OCI-LY7 (cell line): ENCODE measurements around the gene CKAP4. TPM values are rescaled to one million over a fixed set of nuclear protein-coding genes. Genes with fewer than 3 reads are reported as not detected.

Source experiments
- BruUV-seq: library from RNA; stranded (reverse); fragments of 400-500 nt; replicated peaks from 2 replicates; lab custom pipeline; 2021; lab: Mats Ljungman, UMichigan
- CTCF ChIA-PET: fragments of 300-600 bp; sonication (Branson Sonifier 250); formaldehyde crosslinking; loops from one replicate; lab custom pipeline; 2022; ENCODE audit warnings: antibody characterized with exemption; ENCODE audit not compliant: unreplicated experiment; lab: Charles Lee
- POLR2A ChIA-PET: fragments of 300-600 bp; sonication (Branson Sonifier 250); formaldehyde crosslinking; loops from one replicate; lab custom pipeline; 2022; ENCODE audit warnings: antibody characterized with exemption; lab: Charles Lee
- DNase-seq: peaks from one replicate; pipeline ENCODE4 v3.0.0-alpha.2; 2015; ENCODE audit warnings: low spot score
- H2AFZ ChIP-seq: fragments of 200-600 bp; sonication (generic), shearing (Covaris generic); 2 replicates; pipeline ENCODE4 v1.6.1; 2014; ENCODE audit warnings: mild to moderate bottlenecking, antibody characterized with exemption, low read length, moderate library complexity
- H3K27ac ChIP-seq: fragments of 200-600 bp; sonication (generic); 2 replicates; pipeline ENCODE4 v1.5.1; 2014; ENCODE audit warnings: mixed run types, low read depth, mild to moderate bottlenecking, moderate library complexity, low read length, inconsistent platforms; ENCODE audit not compliant: poor library complexity, severe bottlenecking
- H3K36me3 ChIP-seq: fragments of 200-600 bp; sonication (generic); 2 replicates; pipeline ENCODE4 v1.6.1; 2014; ENCODE audit warnings: mild to moderate bottlenecking, antibody characterized with exemption, low read length, moderate library complexity, mixed read lengths; ENCODE audit not compliant: insufficient read depth
- H3K4me1 ChIP-seq: fragments of 200-600 bp; sonication (generic); 2 replicates; pipeline ENCODE4 v1.5.1; 2014; ENCODE audit warnings: mild to moderate bottlenecking, low read length; ENCODE audit not compliant: insufficient read depth, poor library complexity, severe bottlenecking
- H3K4me2 ChIP-seq: fragments of 200-600 bp; sonication (generic); 2 replicates; pipeline ENCODE4 v1.6.1; 2014; ENCODE audit warnings: mild to moderate bottlenecking, low read length
- H3K4me3 ChIP-seq: fragments of 200-600 bp; sonication (generic); 2 replicates; pipeline ENCODE4 v1.5.1; 2014; ENCODE audit warnings: mild to moderate bottlenecking, low read depth, low read length; ENCODE audit not compliant: poor library complexity, severe bottlenecking
- H3K79me2 ChIP-seq: fragments of 200-600 bp; sonication (generic); 2 replicates; pipeline ENCODE4 v1.6.1; 2016; ENCODE audit warnings: low read depth, mild to moderate bottlenecking, low read length, moderate library complexity, mixed read lengths; ENCODE audit not compliant: insufficient read depth
- H3K9me2 ChIP-seq: fragments of 200-600 bp; sonication (generic); 2 replicates; pipeline ENCODE4 v1.6.1; 2016; ENCODE audit warnings: mild to moderate bottlenecking, low read length, mixed read lengths; ENCODE audit not compliant: insufficient read depth
- H3K9me3 ChIP-seq: fragments of 200-600 bp; sonication (generic); 2 replicates; pipeline ENCODE4 v1.6.1; 2014; ENCODE audit warnings: mild to moderate bottlenecking, mixed run types, low read length, mixed read lengths
- H4K20me1 ChIP-seq: fragments of 200-600 bp; sonication (generic); 2 replicates; pipeline ENCODE4 v1.6.1; 2014; ENCODE audit warnings: mild to moderate bottlenecking, antibody characterized with exemption, low read length, moderate library complexity, mixed read lengths; ENCODE audit not compliant: insufficient read depth
- CTCF ChIP-seq: fragments of 200-600 bp; sonication (generic); conservative IDR thresholded peaks from 2 replicates; pipeline ENCODE4 v1.5.1; 2014; ENCODE audit warnings: mild to moderate bottlenecking, antibody characterized with exemption, low read length, moderate library complexity, mixed read lengths
- EZH2phosphoT487 ChIP-seq: fragments of 200-600 bp; sonication (generic); IDR thresholded peaks from 2 replicates; pipeline ENCODE4 v1.6.1; 2018; ENCODE audit warnings: low read depth, borderline replicate concordance, mild to moderate bottlenecking, mixed run types, antibody characterized with exemption, low read length, moderate library complexity, mixed read lengths
- intact Hi-C: fragments of 100-400 bp; cut with micrococcal nuclease; formaldehyde crosslinking; loops from one replicate; pipeline ENCODE4 v1.10.0; 2022; ENCODE audit not compliant: unreplicated experiment
- total RNA-seq, 2 experiments: library from RNA; depleted of rRNA in 1 of 2; stranded (reverse); fragments of >200 nt in 1 of 2; shearing (Covaris generic) in 1 of 2; gene quantifications; 2 replicates each; pipeline ENCODE4 v1.2.3, GENCODE V29; 2014 to 2022

CKAP4 gene
- total RNA-seq, 2 experiments from 2014 or later = 17.5 to 40.5 TPM

- no peak for TF ChIP-seq CTCF
- no peak for TF ChIP-seq EZH2phosphoT487
- Histone ChIP-seq H3K9me3 (no peaks in the 10 kb centered on the region), H3K27ac (no peak overlapping the region), H4K20me1 (no peaks in the 10 kb centered on the region), H2AFZ (peak overlapping the region; percentile 20; the same call in 1 of the 2 replicates), H3K36me3 (no peaks in the 10 kb centered on the region), H3K4me1 (peaks cover 20% of the 10 kb centered on the region), H3K79me2 (no peaks in the 10 kb centered on the region), H3K4me2 (peak overlapping the region; percentile 28), H3K9me2 (no peaks in the 10 kb centered on the region), H3K4me3 (no peak overlapping the region)
- POLR2A ChIA-PET = interaction anchor here (0.6 to 1.8 kb wide), 6 partner anchors 25 to 1015 kb away, joined by 3 to 5 read pairs (median 3); no protein-coding TSS in a partner anchor
- intact Hi-C loops = no loop called here
- no TSS peak for BruUV-seq
- CTCF ChIA-PET = no interaction called here
- peak; percentile 32 for DNase-seq
Observed at GRCh38 chr12:106276032-106276740, 28.4 kb upstream of the CKAP4 start.

GRCh38 chr12:106275458-106275857 lies 27.6 kb upstream of the CKAP4 start:
- intact Hi-C loops = no loop called here
- H2AFZ ChIP-seq = no peak overlapping the region; the same call in 1 of the 2 replicates
- no peaks in the 10 kb centered on the region for H4K20me1 ChIP-seq
- H3K36me3 ChIP-seq = no peaks in the 10 kb centered on the region
- H3K4me2 ChIP-seq = peak overlapping the region; percentile 28
- ChIA-PET POLR2A (interaction anchor here (1.0 to 1.8 kb wide), 3 partner anchors 24 to 43 kb away, joined by 3 to 5 read pairs (median 4); no protein-coding TSS in a partner anchor), CTCF (no interaction called here)
- no peaks in the 10 kb centered on the region for H3K9me3 ChIP-seq
- no peaks in the 10 kb centered on the region for H3K79me2 ChIP-seq
- BruUV-seq = no TSS peak
- no peak overlapping the region for H3K4me3 ChIP-seq
- DNase-seq = no peak
- TF ChIP-seq EZH2phosphoT487 (no peak), CTCF (no peak)
- no peaks in the 10 kb centered on the region for H3K9me2 ChIP-seq
- H3K27ac ChIP-seq = no peak overlapping the region
- peaks cover 20% of the 10 kb centered on the region for H3K4me1 ChIP-seq

GRCh38 chr12:106274575-106275121 lies 26.8 kb upstream of the CKAP4 start:
- Histone ChIP-seq H3K9me3 (no peaks in the 10 kb centered on the region), H3K79me2 (no peaks in the 10 kb centered on the region), H3K4me1 (peaks cover 20% of the 10 kb centered on the region), H3K4me3 (no peak overlapping the region), H4K20me1 (no peaks in the 10 kb centered on the region), H2AFZ (no peak overlapping the region), H3K27ac (no peak overlapping the region), H3K9me2 (no peaks in the 10 kb centered on the region), H3K4me2 (no peak overlapping the region), H3K36me3 (no peaks in the 10 kb centered on the region)
- ChIA-PET POLR2A (interaction anchor here (1.4 kb wide), 1 partner anchor 42 kb away, joined by 5 read pairs; no protein-coding TSS in a partner anchor), CTCF (no interaction called here)
- TF ChIP-seq CTCF (no peak), EZH2phosphoT487 (no peak)
- DNase-seq = no peak
- intact Hi-C loops = no loop called here
- no TSS peak for BruUV-seq
